H1 (cell line): ENCODE results near the gene NDUFA5. TPM values are rescaled to one million over a fixed set of nuclear protein-coding genes. Genes with fewer than 3 reads are reported as not detected.

Experiments
- EGR1 ChIP-seq: IDR thresholded peaks from 2 replicates; pipeline ENCODE4 v1.6.1; 2011; ENCODE audit warnings: low read depth, low read length, borderline replicate concordance
- HDAC6 ChIP-seq: IDR thresholded peaks from one replicate; pipeline ENCODE4 v1.7.1; 2012; ENCODE audit warnings: low read depth, mild to moderate bottlenecking, inconsistent platforms, low read length, moderate library complexity
- polyA plus RNA-seq, 7 experiments: library from polyadenylated mRNA; depleted of rRNA in 3 of 7; stranded (reverse) in 5 of 7; unstranded in 2 of 7; fragments of >200 nt in 5 of 7; fragments of 200-250 nt in 2 of 7; gene quantifications; 1 replicate in 5 of 7; 2 replicates in 1 of 7; 4 replicates in 1 of 7; pipeline versions ENCODE4 v1.2.1 to v1.2.3, GENCODE V29; 2011 to 2013; ENCODE audit warnings: missing spikeins in 2 of 7, mixed read lengths in 2 of 7
- total RNA-seq: library from RNA; stranded (reverse); fragmentation: NEBNext Ultra II Directional; extraction: Animal tissue kit (Norgen Biotek cat#: 25700); gene quantifications from 2 replicates; pipeline ENCODE4 v1.2.1, GENCODE V29; 2021
- TF ChIP-seq, protein P1 (sequence below): IDR thresholded peaks from 2 replicates; pipeline ENCODE4 v1.6.1; 2012; ENCODE audit warnings: low read length, inconsistent platforms

Gene NDUFA5
- total and polyA plus RNA-seq, 2 of the 8 experiments (the other 6 are each of a cell fraction or from before 2014, with no cell fraction given): 7.6 to 76.3 TPM

DNA sequence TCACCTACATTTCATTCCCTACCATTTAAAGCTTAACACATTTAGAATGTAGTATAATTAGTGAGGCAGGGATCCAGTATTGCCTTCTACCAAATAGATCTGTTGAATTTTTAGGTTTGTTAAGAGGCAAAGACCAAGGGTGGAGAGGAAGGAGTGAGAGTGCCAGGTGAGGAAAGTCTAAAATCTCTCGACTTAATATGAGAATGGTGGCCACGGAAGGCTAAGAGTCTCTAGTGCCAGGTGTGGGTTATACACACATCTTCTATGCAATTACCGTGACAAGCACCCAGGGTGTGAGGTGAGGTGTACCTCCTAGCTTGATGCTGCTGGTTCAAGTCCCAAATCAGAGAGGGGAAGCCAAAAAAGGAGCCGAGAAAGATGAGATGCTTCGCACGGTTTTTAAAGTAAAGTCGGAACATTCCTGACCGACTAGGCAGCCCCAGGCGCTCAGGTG, 23.7 kb downstream of the NDUFA5 start (continued):
- TF ChIP-seq, protein P1, sequence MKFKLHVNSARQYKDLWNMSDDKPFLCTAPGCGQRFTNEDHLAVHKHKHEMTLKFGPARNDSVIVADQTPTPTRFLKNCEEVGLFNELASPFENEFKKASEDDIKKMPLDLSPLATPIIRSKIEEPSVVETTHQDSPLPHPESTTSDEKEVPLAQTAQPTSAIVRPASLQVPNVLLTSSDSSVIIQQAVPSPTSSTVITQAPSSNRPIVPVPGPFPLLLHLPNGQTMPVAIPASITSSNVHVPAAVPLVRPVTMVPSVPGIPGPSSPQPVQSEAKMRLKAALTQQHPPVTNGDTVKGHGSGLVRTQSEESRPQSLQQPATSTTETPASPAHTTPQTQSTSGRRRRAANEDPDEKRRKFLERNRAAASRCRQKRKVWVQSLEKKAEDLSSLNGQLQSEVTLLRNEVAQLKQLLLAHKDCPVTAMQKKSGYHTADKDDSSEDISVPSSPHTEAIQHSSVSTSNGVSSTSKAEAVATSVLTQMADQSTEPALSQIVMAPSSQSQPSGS: no peak
- TF ChIP-seq HDAC6: no peak
- no peak for TF ChIP-seq EGR1
